ENCODE results near the gene BOC. TPM values are rescaled to one million over a fixed set of nuclear protein-coding genes. Genes with fewer than 3 reads are reported as not detected.

BOC gene
- total and polyA plus RNA-seq, 2 of the 8 experiments (the other 6 are each of a cell fraction or from before 2014, with no cell fraction given), result 6.9 to 9.3 TPM

DNA sequence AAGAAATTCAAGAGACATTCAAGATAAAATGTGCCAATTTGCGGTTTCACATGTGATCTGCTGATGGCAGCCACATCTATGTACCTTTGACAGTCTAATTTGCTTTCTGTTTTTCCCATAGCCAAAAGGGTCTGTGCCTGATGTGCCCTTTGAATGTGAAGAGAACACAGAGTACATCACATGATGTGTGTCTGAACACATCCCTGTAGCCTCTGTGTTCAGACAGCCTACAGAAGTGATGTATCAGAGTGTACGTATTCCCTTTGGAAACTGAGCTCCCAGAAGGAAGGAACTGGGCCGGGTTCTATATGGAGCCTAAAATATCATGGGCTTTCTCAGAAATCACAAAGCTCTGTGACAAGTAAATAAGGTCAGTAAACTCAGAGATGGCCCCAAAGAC, 52.4 kb downstream of the BOC start:
- Histone ChIP-seq H4K8ac (ENCODE audit: extremely low read depth, insufficient read depth, low read length) (no peak overlapping the region), H2AK5ac (ENCODE audit: low read depth, low read length) (0 out of 2 replicates have a peak overlapping the region, but pooled peaks have one; percentile 25), H3K36me3 (ENCODE audit: control insufficient read depth in 2 of 4, insufficient read depth in 4 of 4, low read length in 3 of 4) (no peaks in the 10 kb centered on the region), H3K18ac (ENCODE audit: extremely low read depth, low read length) (peak overlapping the region; percentile 34; the same call in 1 of the 2 replicates), H4K5ac (ENCODE audit: insufficient read length, low read depth, low read length) (no peak overlapping the region), H3K23ac (ENCODE audit: insufficient read length) (no peak overlapping the region), H3K79me1 (ENCODE audit: low read depth, low read length) (no peaks in the 10 kb centered on the region), H3K27ac (ENCODE audit: low read depth, low read length) (no peak overlapping the region), H2BK12ac (ENCODE audit: low read depth, low read length) (no peak overlapping the region), H3K4me1 (replicated peaks in 1 of 4; ENCODE audit: control insufficient read depth in 3 of 4, insufficient read depth in 4 of 4, low read length in 3 of 4) (peaks cover 7 to 29% (median 19%) of the 10 kb centered on the region in 4 experiments), H3K4ac (replicated peaks; ENCODE audit: insufficient read length, low read depth, low read length) (no peak overlapping the region), H3K4me3 (ENCODE audit: extremely low read depth in 1 of 4, insufficient read depth in 2 of 4, low read depth in 3 of 4, low read length in 4 of 4) (peak overlapping the region in 2 of 4 experiments; percentile 3 to 8; a peak in 2 of 8 replicates), H2BK15ac (ENCODE audit: low read length) (no peak overlapping the region), H3K9me3 (ENCODE audit: insufficient read depth in 2 of 2, low read depth in 1 of 2, low read length in 1 of 2) (no peaks in the 10 kb centered on the region), H3K4me2 (ENCODE audit: insufficient read depth in 1 of 2, low read depth in 2 of 2, low read length in 2 of 2) (peak overlapping the region; percentile 48 to 53; a peak in 3 of 4 replicates), H2BK120ac (replicated peaks; ENCODE audit: low read depth, low read length) (peak overlapping the region; percentile 80), H3K27me3 (replicated peaks in 1 of 4; ENCODE audit: control insufficient read depth in 3 of 4, extremely low read depth in 1 of 4, insufficient read depth in 3 of 4, low read length in 3 of 4) (0 out of 7 replicates have a peak, but pooled peaks cover 0 to 1% (median 0%) of the 10 kb centered on the region in 4 experiments), H4K20me1 (replicated peaks in 1 of 2; ENCODE audit: control insufficient read depth in 1 of 2, insufficient read depth in 2 of 2, low read length in 2 of 2) (no peaks in the 10 kb centered on the region), H4K91ac (replicated peaks; ENCODE audit: insufficient read length, low read length) (peak overlapping the region; percentile 50), H2BK20ac (ENCODE audit: low read length) (peak overlapping the region; percentile 37; the same call in 1 of the 2 replicates), H2AFZ (ENCODE audit: low read length) (no peak overlapping the region), H3K9ac (replicated peaks in 1 of 4; ENCODE audit: extremely low read depth in 1 of 4, low read depth in 3 of 4, low read length in 3 of 4) (no peak overlapping the region), H2BK5ac (ENCODE audit: low read depth, low read length) (peak overlapping the region; percentile 28; the same call in 1 of the 2 replicates), H3K23me2 (ENCODE audit: low read depth, low read length) (no peaks in the 10 kb centered on the region), H3K14ac (ENCODE audit: insufficient read length) (no peak overlapping the region), H3K79me2 (ENCODE audit: control insufficient read depth in 1 of 2, insufficient read depth in 2 of 2, low read length in 2 of 2) (no peaks in the 10 kb centered on the region), H3K56ac (replicated peaks; ENCODE audit: insufficient read length, low read depth, low read length) (no peak overlapping the region)
- CTCF ChIA-PET (ENCODE audit: partially characterized antibody), result interaction anchor here (0.7 to 4.7 kb wide), 18 partner anchors 8 to 1152 kb away, joined by 3 to 63 read pairs (median 4); partner anchors contain the start of gene BOC
- FAIRE-seq, result no peak
- no peak for DNase-seq (ENCODE audit: low read depth in 1 of 2, low spot score in 2 of 2)
- POLR2A ChIA-PET (ENCODE audit: partially characterized antibody), result interaction anchor here (0.8 to 1.5 kb wide), 3 partner anchors 12 to 53 kb away, joined by 3 read pairs; partner anchors contain the start of gene BOC
- TF ChIP-seq SP2 (IDR thresholded peaks at IDR 0.05; ENCODE audit: low read length) (no peak), HDAC2 (IDR thresholded peaks at IDR 0.05; ENCODE audit: borderline replicate concordance in 1 of 2, low read depth in 2 of 2, low read length in 2 of 2) (no peak), SAP30 (IDR thresholded peaks at IDR 0.05; ENCODE audit: insufficient read depth, insufficient replicate concordance, low read length) (no peak), POLR2AphosphoS5 (IDR thresholded peaks at IDR 0.05; ENCODE audit: low read depth, low read length) (no peak), CEBPB (IDR thresholded peaks at IDR 0.05; ENCODE audit: low read depth, low read length) (no peak), TEAD4 (IDR thresholded peaks at IDR 0.05; ENCODE audit: low read depth, low read length) (no peak)
- TF ChIP-seq, protein P1, sequence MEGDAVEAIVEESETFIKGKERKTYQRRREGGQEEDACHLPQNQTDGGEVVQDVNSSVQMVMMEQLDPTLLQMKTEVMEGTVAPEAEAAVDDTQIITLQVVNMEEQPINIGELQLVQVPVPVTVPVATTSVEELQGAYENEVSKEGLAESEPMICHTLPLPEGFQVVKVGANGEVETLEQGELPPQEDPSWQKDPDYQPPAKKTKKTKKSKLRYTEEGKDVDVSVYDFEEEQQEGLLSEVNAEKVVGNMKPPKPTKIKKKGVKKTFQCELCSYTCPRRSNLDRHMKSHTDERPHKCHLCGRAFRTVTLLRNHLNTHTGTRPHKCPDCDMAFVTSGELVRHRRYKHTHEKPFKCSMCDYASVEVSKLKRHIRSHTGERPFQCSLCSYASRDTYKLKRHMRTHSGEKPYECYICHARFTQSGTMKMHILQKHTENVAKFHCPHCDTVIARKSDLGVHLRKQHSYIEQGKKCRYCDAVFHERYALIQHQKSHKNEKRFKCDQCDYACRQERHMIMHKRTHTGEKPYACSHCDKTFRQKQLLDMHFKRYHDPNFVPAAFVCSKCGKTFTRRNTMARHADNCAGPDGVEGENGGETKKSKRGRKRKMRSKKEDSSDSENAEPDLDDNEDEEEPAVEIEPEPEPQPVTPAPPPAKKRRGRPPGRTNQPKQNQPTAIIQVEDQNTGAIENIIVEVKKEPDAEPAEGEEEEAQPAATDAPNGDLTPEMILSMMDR (IDR thresholded peaks at IDR 0.05; ENCODE audit: control extremely low read depth in 1 of 3, insufficient read depth in 1 of 3, low read depth in 1 of 3, low read length in 3 of 3), result no peak
- 81% methylated on average over 3 of the region's 3 CpGs; no CpG with 5 or more reads in 1 of the 2 experiments for WGBS, 2 experiments (ENCODE audit: extremely low coverage in 1 of 2, insufficient coverage in 1 of 2, insufficient read length in 1 of 2, insufficient replicate concordance in 2 of 2, low coverage in 1 of 2, low lambda C conversion rate in 2 of 2, missing lambda C conversion rate in 1 of 2)
